ENCODE results near the gene RABAC1.
"Not testable (repeated sequence)": the region's sequence is repeated elsewhere in the genome, so short reads cannot be mapped to it uniquely, and the experiment has no call there.

DNA sequence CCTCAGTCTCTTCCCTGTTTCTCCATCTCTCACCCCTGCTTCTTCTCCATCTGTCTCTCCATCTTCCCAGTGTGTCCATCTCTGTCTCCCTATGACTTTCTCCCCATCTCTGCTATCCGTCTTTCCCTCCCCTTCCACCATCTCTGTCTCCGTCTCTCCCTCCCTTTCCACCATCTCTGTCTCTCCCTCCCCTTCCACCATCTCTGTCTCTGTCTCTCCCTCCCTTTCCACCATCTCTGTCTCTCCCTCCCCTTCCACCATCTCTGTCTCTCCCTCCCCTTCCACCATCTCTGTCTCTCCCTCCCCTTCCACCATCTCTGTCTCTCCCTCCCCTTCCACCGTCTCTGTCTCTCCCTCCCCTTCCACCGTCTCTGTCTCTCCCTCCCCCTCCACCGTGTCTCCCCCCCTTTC lies 44.7 kb downstream of the RABAC1 start:
- TF ChIP-seq, protein P1, sequence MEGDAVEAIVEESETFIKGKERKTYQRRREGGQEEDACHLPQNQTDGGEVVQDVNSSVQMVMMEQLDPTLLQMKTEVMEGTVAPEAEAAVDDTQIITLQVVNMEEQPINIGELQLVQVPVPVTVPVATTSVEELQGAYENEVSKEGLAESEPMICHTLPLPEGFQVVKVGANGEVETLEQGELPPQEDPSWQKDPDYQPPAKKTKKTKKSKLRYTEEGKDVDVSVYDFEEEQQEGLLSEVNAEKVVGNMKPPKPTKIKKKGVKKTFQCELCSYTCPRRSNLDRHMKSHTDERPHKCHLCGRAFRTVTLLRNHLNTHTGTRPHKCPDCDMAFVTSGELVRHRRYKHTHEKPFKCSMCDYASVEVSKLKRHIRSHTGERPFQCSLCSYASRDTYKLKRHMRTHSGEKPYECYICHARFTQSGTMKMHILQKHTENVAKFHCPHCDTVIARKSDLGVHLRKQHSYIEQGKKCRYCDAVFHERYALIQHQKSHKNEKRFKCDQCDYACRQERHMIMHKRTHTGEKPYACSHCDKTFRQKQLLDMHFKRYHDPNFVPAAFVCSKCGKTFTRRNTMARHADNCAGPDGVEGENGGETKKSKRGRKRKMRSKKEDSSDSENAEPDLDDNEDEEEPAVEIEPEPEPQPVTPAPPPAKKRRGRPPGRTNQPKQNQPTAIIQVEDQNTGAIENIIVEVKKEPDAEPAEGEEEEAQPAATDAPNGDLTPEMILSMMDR (IDR thresholded peaks at IDR 0.05; ENCODE audit: extremely low read depth in 1 of 2, insufficient read depth in 1 of 2, low read depth in 1 of 2, low read length in 2 of 2) = not testable (repeated sequence)
- TF ChIP-seq EZH2 (IDR thresholded peaks at IDR 0.05; ENCODE audit: borderline replicate concordance, low read depth, low read length, severe bottlenecking) = not testable (repeated sequence)

Data from endothelial cell of umbilical vein (primary cell).